AG09319 (cell line): ENCODE data around the gene IFNL2.

ENCODE experiments used
- DNase-seq: peaks from one replicate; pipeline ENCODE4 v3.0.0-alpha.2; 2010; ENCODE audit warnings: low read depth; ENCODE audit errors: extremely low read depth
- CTCF ChIP-seq: IDR thresholded peaks from 2 replicates; pipeline ENCODE4 v1.5.1; 2011; ENCODE audit warnings: low read depth, mild to moderate bottlenecking, inconsistent platforms, low read length, moderate library complexity

Gene IFNL2

DNA sequence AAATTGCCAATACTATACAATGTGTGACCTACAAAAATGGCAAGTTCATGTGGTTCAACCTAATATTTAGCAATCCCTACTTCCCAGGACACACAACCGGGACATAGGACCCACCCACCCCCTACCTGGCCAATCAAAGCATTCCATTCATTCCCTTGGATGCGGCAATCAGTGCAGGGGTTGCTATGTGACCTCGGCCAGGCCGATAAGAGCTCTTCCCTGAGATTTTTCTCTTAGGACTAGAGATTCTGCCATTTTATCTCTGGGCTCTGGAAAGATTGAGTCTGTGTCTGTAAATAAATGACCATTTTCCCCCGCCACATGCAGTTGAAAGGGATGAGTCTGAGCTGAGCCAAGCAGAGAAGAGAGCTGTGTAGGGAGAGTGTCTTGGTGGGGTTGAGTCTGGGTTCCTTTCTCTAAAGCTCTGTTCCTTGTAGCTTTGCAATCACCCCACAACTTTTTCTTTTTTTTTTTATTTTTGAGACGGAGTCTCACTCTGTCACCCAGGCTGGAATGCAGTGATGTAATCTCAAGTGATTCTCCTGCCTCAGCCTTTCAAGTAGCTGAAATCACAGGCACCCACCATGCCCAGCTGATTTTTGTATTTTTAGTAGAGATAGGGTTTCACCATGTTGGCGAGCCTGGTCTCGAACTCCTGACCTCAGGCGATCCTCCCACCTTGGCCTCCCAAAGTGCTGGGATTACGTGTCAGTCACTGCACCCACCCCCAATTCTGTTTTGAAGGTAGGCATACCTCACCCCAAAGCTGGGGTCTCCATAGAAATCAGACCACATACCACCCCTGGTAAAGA is 35.4 kb downstream of the IFNL2 start:
- DNase-seq: no peak
- no peak for TF ChIP-seq CTCF

GRCh38 chr19:39304185-39304513 is 36.0 kb downstream of the IFNL2 start:
- DNase-seq: no peak
- no peak for TF ChIP-seq CTCF

DNA sequence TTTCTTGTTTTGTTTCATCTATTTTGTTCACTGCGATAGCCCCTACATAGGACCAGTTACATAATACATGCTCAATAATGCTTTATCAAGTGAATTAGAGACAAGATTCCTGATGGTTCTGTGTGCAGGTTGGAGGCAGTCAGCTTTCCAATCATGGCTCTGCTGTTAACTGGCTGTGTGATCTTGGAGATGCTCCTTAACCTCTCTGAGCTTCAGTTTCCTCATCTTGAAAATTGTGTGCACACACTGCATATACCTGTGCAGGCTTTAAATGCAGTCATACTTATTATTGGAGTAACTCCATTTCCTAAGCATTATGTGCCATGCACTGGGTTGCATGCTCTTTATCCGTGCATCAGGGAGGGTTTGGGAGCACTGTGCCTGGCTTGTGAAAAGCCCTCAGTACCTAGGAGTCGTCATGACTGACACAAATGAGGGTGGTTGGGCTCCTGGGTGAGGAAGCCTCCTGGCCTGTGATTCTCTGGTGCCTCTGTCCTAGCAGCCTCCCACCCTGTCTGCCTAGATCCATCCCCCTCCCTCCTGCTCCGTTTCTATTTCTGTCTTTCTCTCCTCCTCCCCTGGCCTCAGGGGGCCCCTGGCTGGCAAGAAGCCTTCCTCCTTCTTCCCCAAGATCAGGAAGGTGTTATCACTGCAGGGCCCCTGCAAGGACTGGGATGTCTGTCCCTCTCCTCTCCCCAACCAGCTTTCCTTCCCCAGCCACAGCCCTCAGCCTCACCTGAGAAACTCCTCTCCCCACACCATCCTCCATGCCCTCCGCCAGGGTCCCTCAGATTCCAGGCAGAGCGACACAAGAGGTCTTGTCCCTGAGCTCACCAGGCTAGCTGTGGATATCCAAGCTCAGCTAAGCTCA is 36.7 kb downstream of the IFNL2 start:
- no peak for DNase-seq

DNA sequence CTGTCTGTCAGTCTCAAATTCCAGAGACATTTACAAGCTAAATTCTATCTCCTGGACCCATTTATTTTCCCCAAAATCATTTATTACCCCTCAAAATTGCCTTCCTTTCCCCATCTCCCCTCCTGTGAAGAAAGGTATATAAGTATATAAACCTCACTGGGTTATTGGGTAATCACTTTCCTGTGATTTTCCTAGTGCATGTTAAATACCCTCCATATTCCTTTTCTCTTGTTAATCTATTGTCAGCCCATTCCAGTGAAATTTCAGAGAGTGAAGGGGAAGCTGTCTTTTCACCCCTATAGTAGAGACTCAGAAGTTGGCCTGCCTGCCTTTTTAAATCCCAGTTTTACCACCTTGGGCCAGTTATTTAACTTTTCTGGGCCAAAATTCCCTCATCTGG is 37.9 kb downstream of the IFNL2 start:
- no peak for DNase-seq
- no peak for TF ChIP-seq CTCF

More for the DNA sequence above, 36.7 kb downstream of the IFNL2 start:
- no peak for TF ChIP-seq CTCF

- TF ChIP-seq CTCF: no peak
- no peak for DNase-seq
These were observed 39.0 kb downstream of the IFNL2 start for GRCh38 chr19:39307046-39307821.

- no peak for TF ChIP-seq CTCF
- no peak for DNase-seq
These were observed 39.8 kb downstream of the IFNL2 start for GRCh38 chr19:39307822-39308530.
